GM18511 (cell line): ENCODE results near the gene LARGE2.

ENCODE experiments used
- ATAC-seq: cut with Tn5 transposase; IDR thresholded peaks from one replicate; pipeline ENCODE4 v1.9.1; 2021; ENCODE audit warnings: mild to moderate bottlenecking, moderate library complexity; ENCODE audit not compliant: unreplicated experiment

The LARGE2 gene

GRCh38 chr11:45913514-45913913 is 8.9 kb upstream of the LARGE2 start:
- no peak for ATAC-seq

- no peak for ATAC-seq
Observed at GRCh38 chr11:45913942-45914635, 8.4 kb upstream of the LARGE2 start.

GRCh38 chr11:45915446-45915845 is 7.0 kb upstream of the LARGE2 start:
- no peak for ATAC-seq

- peak; percentile 1 for ATAC-seq
Observed at GRCh38 chr11:45917286-45917622, 5.2 kb upstream of the LARGE2 start.

GRCh38 chr11:45917623-45918330 is 4.7 kb upstream of the LARGE2 start, which contains the start of gene PEX16:
Gene PEX16, minus strand, starts transcription at chr11:45917877. Its CDS starts 66 bp downstream, at chr11:45917811.
- peak; percentile 91 for ATAC-seq

GRCh38 chr11:45918331-45918941 is 4.0 kb upstream of the LARGE2 start:
- ATAC-seq = peak; percentile 44

GRCh38 chr11:45918962-45919675 is 3.3 kb upstream of the LARGE2 start:
- ATAC-seq = no peak

GRCh38 chr11:45919806-45920530 is 2.5 kb upstream of the LARGE2 start:
- no peak for ATAC-seq

GRCh38 chr11:45920531-45921477 is 1.7 kb upstream of the LARGE2 start:
- no peak for ATAC-seq

GRCh38 chr11:45921561-45922424 is 663 bp upstream of the LARGE2 start:
- ATAC-seq = no peak

GRCh38 chr11:45924036-45924915 is 1.8 kb downstream of the LARGE2 start:
- ATAC-seq = no peak

- no peak for ATAC-seq
Observed at GRCh38 chr11:45924927-45925326, 2.5 kb downstream of the LARGE2 start.

- ATAC-seq = no peak
Observed at GRCh38 chr11:45925550-45925949, 3.1 kb downstream of the LARGE2 start.

GRCh38 chr11:45926001-45926401 is 3.5 kb downstream of the LARGE2 start:
- no peak for ATAC-seq

- ATAC-seq = no peak
Observed at GRCh38 chr11:45926536-45927331, 4.3 kb downstream of the LARGE2 start.

- ATAC-seq = no peak
Observed at GRCh38 chr11:45927332-45927683, 4.9 kb downstream of the LARGE2 start.
